GM19468 (cell line): ENCODE results near the gene CDC20.

Experiments
- ATAC-seq: cut with Tn5 transposase; IDR thresholded peaks from one replicate; pipeline ENCODE4 v1.9.1; 2021; ENCODE audit warnings: mild to moderate bottlenecking, moderate library complexity, moderate number of reproducible peaks; ENCODE audit not compliant: unreplicated experiment; ENCODE audit errors: extremely low read depth

Gene CDC20

GRCh38 chr1:43358746-43359693 lies at the start of gene CDC20:
CDC20 (plus strand) TSS chr1:43358981; CDS start chr1:43359216, 235 bp downstream.
- ATAC-seq, result peak; percentile 91

- no peak for ATAC-seq
Measured at GRCh38 chr1:43309405-43310025, 49.3 kb upstream of the CDC20 start.

DNA sequence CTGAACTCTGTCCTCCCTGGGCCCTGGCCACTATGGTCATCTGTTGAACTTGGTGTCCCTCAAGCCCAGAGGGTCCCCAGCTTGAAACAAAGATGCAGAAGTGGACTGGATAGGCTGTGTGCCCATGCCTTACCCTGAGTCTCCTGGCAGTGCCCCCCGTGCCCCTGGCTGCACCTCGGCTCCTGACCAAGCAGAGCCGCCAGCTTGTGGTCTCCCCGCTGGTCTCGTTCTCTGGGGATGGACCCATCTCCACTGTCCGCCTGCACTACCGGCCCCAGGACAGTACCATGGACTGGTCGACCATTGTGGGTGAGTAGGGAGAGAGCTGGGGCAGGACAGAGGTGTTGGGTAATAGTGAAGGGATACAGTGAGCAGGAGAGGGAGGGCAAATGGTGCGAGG lies 47.3 kb upstream of the CDC20 start:
- ATAC-seq, result no peak

DNA sequence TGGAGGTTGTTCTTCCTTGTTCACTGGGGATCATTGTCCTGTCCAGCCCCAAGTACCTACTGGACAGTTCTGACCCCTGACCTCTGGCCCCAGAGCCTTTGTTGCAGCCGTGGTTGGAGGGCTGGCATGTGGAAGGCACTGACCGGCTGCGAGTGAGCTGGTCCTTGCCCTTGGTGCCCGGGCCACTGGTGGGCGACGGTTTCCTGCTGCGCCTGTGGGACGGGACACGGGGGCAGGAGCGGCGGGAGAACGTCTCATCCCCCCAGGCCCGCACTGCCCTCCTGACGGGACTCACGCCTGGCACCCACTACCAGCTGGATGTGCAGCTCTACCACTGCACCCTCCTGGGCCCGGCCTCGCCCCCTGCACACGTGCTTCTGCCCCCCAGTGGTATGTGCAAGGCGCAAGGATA lies 46.6 kb upstream of the CDC20 start:
- ATAC-seq, result no peak

DNA sequence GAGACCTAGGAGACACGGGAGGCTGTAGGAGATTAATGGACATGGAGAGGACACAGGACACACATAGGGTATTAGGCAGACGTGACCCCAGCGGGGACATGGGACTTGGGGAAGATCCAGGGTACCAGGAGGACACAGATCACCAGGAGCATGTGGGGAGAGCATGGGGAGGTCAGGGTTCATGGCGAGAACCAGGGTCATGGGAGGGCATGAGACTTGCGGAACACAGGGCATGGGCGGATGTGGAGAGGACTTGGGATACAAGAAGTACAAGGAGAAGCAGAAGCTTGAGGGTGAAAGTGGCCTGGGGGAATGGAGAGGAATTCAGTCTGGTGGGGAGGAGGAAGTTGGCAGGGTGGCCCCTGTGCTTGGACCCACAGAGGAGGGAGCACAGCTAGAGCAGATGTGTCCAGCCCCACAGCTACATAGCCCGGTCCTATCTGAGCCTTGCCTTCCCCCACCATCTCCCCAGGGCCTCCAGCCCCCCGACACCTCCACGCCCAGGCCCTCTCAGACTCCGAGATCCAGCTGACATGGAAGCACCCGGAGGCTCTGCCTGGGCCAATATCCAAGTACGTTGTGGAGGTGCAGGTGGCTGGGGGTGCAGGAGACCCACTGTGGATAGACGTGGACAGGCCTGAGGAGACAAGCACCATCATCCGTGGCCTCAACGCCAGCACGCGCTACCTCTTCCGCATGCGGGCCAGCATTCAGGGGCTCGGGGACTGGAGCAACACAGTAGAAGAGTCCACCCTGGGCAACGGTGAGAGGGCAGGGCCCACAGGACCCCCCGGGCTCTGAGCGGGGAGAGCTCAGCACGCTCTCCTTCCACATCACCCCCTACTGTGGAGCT lies 45.9 kb upstream of the CDC20 start:
- no peak for ATAC-seq

GRCh38 chr1:43313771-43314170 lies 45.0 kb upstream of the CDC20 start:
- ATAC-seq, result no peak

- ATAC-seq, result no peak
Measured at GRCh38 chr1:43314233-43314632, 44.5 kb upstream of the CDC20 start.

GRCh38 chr1:43315481-43315880 lies 43.3 kb upstream of the CDC20 start:
- no peak for ATAC-seq

DNA sequence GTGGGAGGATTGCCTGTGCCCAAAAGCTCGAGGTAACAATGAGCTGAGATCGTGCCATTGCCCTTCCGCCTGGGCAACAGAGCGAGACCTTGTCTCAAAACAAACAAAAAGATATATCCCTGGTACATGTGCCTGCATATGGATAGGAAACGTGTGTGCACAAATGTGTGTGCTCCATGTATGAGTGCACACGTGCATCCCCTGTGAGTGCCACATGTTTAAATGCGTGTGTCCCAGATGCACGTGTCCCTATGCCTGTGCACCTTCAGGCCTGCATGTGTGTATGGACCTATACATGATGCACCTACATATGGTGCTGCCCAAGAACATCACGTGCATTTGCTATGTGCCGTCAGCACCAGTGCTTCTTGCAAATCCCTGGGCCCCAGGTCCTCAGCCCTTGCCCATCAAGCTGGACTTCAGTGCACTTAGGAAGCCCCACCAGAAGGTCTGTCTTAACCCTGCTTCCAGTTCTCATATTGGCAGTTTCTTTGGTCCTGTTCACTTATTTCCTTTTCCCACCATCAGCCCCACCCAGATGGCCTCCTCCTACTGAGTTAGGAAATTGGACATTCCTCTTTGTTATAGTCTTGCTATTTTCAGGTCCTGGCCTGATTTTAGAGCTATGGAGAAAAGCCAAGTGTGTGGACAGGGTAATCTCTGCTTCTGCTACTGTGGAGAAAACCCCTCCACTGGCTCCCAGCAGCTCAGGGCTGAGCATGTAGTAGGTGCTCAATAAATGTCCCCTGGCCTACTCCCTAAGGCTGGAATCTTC lies 42.6 kb upstream of the CDC20 start:
- ATAC-seq, result no peak

DNA sequence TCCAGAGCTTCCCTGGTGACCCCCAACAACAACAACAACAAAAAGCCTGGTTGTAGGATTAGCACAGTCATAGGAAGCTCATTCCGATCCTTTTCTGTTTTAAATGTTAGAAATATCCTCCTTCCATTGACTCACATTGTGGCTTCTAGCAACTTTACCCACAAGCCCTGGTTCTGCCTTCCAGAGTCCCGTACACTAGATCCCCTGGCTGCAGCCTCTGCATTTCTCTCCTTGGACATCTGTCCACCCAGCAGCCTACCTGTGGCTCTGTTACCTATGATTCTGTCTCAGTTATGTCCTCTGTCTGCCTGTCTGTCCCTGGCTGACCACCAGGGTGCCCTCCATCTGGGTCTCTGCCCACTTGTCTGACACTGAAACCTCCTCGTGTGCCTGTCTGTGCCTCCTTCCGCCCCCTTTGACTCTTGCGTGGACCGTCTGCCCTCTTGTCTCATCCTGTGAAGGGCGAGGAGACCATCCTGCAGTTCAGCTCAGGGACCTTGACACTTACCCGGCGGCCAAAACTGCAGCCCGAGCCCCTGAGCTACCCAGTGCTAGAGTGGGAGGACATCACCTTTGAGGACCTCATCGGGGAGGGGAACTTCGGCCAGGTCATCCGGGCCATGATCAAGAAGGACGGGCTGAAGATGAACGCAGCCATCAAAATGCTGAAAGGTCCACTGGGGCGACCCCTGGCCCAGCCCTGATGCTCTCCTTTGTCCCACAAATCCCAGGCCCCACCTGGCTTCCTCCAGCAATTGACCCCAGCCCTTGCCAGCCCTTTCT lies 41.9 kb upstream of the CDC20 start:
- no peak for ATAC-seq

DNA sequence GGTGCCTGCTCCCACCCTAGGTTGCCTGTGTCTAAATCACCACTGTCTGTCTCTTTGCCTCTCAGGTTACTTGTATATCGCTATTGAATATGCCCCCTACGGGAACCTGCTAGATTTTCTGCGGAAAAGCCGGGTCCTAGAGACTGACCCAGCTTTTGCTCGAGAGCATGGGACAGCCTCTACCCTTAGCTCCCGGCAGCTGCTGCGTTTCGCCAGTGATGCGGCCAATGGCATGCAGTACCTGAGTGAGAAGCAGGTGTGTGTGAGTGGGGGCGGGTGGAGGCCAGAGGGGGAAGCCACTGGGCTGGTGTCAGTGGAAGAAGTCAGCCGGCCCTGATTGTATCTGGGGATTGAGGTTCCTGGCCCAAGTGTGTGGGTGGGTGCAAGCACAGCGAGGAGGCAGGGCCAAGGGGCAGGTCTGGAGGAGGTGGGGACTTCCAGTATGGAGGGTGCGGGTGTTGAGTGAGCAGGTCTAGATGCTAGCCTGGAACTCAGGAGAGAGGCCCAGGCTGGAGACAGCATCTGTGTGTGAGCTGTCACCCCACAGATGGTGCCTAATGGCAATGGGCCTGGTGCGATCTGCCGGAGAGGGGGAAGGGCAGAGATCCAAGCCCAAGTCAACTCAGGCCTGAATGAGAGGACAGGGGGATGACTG lies 40.8 kb upstream of the CDC20 start:
- no peak for ATAC-seq

- no peak for ATAC-seq
Measured at GRCh38 chr1:43318831-43319230, 40.0 kb upstream of the CDC20 start.

- no peak for ATAC-seq
Measured at GRCh38 chr1:43319288-43319687, 39.5 kb upstream of the CDC20 start.

DNA sequence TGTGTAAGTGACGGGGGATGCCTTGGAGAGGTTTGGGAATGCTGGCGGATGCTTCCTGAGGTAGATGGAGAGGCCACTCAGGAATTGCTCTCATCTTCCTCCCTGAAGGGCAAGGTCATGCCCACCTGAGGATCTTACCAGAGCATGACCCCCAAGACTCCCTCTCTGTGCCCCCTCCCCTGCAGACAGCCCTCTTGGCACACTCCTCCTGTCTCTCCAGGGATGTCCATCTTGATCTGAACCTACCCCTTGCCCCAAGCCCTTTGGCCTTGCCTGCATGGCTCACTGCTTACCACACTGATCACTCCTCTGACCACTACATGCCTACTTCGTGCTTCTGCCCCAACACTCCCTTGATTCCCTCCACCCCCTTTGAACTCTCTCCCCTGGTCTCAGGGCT lies 39.0 kb upstream of the CDC20 start:
- ATAC-seq, result no peak

- ATAC-seq, result no peak
Measured at GRCh38 chr1:43321331-43321891, 37.4 kb upstream of the CDC20 start.

- ATAC-seq, result no peak
Measured at GRCh38 chr1:43322506-43322905, 36.3 kb upstream of the CDC20 start.

DNA sequence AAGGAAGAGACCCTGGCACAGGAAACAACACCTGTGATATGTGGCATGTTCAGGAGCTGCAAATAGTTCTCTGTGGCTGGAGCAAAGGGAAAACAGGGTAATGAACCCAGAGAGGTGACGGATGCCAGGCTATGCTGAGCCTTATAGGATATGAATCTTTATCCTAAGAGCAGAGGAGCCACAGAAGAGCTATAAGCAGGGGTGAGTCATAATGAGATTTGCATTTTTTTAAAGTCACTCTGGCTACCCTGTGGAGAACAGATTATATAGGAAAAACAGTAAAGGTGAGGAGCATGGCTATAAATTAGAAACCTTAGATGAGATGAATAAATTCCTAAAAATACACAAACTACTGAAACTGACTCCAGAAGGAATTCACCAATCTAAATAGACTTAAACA lies 34.0 kb upstream of the CDC20 start:
- no peak for ATAC-seq

GRCh38 chr1:43325381-43325780 lies 33.4 kb upstream of the CDC20 start:
- no peak for ATAC-seq
